A673 (cell line): Measurements from ENCODE around the gene GPHN.

Experiments used
- CTCF ChIP-seq: fragments of 300-800, 200-600 bp; sonication (generic); conservative IDR thresholded peaks from 2 replicates; pipeline ENCODE4 v1.5.1; 2017; ENCODE audit warnings: low read depth, mild to moderate bottlenecking, antibody characterized with exemption, low read length, moderate library complexity, mixed read lengths
- EZH2 ChIP-seq: fragments of 200-600 bp; sonication (generic); IDR thresholded peaks from 2 replicates; pipeline ENCODE4 v1.6.1; 2017; ENCODE audit warnings: borderline replicate concordance, low read depth, mild to moderate bottlenecking, mixed read lengths, antibody characterized with exemption, low read length; ENCODE audit not compliant: poor library complexity, severe bottlenecking

GRCh38 chr14:66859063-66859671 lies 351.2 kb downstream of the GPHN start:
- TF ChIP-seq CTCF (no peak), EZH2 (no peak)
